Lower leg skin (tissue), 3 donors: ENCODE measurements around the gene EEF2K.

ENCODE experiments used
- POLR2A ChIP-seq, 2 donors: fragments of 450-650 bp; IDR thresholded peaks; one replicate each; pipeline ENCODE4 v1.6.1; 2016 to 2017; ENCODE audit warnings: antibody characterized with exemption in 2 of 2, mild to moderate bottlenecking in 1 of 2, moderate library complexity in 1 of 2
- TF ChIP-seq, protein P1 (sequence below), 3 donors: fragments of 450-650 bp; IDR thresholded peaks; one replicate each; pipeline ENCODE4 v1.5.1; 2016; ENCODE audit warnings: antibody characterized with exemption in 3 of 3, mild to moderate bottlenecking in 3 of 3, moderate library complexity in 2 of 3

DNA sequence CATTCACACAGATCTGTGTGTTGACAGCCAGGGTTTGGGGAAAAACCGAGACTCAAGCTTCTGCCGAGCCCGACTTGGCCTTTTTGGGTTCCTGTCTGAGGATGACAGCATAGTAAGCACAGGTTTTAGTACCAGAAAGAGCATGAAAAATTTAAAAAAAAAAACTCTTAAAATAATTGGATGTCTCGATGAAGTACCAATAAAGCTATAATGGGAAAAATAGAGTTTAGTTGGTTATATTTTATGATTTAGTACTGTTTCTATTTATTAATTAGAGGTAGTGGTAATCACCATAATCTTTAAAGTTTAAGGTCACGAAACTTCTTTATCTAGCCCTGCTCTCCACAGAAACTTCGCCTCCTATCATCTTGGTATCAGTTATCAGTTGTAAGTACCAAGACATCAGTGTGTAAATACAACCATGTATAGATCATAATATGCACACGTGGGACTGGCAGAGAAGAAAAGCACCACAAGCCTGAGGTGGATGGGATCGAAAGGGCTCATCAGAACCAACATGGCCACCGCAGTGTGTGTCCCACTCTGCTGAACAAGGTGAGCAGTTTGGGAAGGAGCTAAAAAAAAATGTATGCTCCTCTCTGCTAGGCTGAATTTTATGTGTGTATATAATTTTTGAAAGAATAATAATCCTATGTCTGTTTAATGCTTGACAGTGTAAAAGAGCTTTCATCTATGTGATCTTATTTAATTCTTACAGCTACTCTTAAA is 14.4 kb upstream of the EEF2K start:
- TF ChIP-seq, protein P1, sequence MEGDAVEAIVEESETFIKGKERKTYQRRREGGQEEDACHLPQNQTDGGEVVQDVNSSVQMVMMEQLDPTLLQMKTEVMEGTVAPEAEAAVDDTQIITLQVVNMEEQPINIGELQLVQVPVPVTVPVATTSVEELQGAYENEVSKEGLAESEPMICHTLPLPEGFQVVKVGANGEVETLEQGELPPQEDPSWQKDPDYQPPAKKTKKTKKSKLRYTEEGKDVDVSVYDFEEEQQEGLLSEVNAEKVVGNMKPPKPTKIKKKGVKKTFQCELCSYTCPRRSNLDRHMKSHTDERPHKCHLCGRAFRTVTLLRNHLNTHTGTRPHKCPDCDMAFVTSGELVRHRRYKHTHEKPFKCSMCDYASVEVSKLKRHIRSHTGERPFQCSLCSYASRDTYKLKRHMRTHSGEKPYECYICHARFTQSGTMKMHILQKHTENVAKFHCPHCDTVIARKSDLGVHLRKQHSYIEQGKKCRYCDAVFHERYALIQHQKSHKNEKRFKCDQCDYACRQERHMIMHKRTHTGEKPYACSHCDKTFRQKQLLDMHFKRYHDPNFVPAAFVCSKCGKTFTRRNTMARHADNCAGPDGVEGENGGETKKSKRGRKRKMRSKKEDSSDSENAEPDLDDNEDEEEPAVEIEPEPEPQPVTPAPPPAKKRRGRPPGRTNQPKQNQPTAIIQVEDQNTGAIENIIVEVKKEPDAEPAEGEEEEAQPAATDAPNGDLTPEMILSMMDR (IDR thresholded peaks at IDR 0.05): no peak
- no peak for TF ChIP-seq POLR2A (IDR thresholded peaks at IDR 0.05)
